CD4-positive, alpha-beta T cell treated with Interleukin-15 for 1 hour (primary cell): ENCODE measurements around the gene LRP8.

ENCODE experiments used
- DNase-seq: peaks from one replicate; pipeline ENCODE4 v3.0.0-alpha.2; 2020

The LRP8 gene

DNA sequence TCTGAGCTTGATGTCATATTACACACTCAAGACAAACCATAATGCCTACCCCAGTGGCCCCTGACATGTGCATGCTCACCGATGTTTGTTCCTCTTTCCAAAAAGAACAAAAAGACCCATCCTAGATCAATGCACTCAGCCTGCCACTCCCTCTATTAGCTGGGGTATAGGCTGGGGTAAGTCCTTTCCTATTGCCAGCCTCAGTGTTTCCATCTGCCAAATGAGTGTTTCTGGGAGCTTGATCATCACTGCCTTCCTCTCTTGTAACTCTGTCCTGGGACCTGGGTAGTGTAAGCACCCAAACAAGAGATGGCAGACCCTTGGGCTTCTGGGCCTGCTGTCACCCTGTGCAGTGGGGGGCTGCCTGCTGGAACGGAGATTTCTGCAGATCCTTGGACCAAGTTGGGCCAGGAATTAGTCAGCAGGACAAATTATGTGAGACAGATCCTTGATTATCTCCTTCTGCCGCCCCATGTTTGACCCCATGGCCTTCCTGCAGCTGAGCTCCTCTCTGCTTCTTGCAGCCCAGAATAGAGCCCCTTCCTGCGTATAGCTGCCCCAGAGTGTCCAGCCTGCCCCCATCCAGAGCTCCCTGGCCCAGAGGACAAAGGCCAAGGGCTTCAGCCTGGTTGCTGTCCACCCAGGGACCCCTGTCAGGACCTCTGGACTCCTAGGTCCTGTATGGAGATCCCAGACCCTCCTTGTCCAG is 31.5 kb upstream of the LRP8 start:
- DNase-seq = peak; percentile 7

DNA sequence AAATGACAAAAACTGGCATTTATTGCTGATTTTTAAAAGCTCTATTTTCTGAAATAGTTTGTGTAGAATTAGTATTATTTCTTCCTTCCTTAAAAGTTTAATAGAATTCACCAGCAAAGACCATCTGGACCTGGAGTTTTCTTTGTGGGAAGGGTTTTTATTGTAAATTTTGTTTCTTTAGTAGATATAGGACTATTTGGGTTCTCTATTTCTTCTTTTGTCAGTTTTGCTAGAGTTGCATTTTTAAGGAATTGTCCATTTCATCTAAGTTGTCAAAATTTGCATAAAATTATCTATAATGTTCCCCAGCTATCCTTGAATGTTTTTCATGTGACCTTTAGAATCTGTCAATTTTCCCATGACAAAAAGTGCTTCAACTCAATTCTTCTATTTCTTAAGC is 28.8 kb upstream of the LRP8 start:
- DNase-seq = no peak

DNA sequence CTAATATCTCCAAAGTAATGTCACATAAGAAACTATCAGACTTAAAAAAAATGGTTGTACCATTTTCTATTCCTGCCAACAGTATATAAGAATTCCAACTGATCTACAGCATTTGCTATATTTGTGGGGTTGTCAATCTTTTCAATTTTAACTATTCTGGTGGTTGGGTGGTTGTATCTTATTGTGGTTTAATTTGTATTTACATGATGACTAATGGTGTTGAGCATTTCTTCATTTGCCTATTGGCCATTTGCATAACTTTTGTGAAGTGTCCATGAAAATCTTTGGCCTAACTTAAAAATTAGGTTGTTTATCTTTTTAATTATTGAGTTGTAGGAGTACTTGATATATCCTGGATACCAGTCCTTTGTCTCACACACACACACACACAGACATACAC is 26.2 kb upstream of the LRP8 start:
- DNase-seq = no peak

DNA sequence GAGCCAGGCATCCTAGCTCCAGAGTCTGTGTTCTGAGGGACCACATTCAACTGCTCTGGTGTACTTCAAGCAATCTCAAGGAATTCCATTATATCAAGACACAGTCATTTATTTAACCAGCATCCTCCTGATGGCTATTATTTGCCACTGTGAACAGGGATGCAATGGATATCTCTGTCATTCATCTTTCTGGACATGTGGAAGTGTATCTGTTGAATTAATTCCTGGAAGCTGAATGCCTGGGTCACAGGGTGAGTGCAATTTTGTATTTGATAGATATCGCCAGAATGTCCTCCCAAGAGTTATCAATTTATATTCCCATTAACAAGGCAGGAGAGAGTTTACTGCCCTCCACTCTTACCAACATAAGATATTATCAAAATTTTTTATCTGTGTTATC is 24.7 kb upstream of the LRP8 start:
- no peak for DNase-seq

DNA sequence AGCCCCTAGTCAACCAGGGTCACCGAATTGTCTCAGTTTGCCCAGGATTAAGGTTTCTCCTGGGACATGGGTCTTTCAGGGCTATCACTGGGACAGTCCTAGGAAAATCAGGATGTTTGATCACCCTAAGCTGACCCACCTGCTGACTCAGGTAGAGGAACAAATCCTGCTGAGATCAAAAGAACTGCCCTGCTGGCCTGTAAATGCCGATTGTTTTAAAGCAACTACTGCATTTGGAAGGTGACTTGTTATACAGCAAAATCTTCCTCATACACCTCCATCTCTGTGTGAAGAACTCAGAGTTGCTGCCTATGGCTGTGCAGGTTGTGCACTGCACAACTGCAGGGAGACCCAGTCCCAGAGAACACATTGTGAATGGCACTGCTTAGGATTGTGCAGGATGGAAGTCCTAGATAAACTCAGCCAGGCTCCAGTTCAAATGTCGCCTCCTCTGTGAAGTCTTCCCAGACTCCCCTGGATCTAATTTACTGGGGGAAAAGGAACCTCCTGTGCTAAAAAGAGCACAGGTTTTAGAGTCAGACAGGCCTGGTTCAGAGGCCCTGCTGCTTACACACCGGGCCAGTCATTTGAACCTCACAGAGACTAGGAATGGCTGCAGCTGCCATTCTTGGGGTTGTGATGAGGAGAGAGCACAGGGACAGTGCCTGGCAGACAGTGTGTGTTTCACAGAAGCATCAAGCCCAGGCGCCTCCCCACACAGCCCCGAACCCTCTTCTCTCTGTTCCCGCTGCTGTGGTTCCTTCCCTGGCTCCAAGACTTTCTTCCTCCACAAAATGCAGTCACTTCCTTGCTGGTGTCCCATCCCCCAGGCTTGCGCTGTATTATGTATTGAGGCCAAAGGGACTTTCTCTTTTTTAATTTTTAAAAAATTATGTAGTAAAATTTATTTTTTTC is 23.2 kb upstream of the LRP8 start:
- DNase-seq = peak; percentile 5

DNA sequence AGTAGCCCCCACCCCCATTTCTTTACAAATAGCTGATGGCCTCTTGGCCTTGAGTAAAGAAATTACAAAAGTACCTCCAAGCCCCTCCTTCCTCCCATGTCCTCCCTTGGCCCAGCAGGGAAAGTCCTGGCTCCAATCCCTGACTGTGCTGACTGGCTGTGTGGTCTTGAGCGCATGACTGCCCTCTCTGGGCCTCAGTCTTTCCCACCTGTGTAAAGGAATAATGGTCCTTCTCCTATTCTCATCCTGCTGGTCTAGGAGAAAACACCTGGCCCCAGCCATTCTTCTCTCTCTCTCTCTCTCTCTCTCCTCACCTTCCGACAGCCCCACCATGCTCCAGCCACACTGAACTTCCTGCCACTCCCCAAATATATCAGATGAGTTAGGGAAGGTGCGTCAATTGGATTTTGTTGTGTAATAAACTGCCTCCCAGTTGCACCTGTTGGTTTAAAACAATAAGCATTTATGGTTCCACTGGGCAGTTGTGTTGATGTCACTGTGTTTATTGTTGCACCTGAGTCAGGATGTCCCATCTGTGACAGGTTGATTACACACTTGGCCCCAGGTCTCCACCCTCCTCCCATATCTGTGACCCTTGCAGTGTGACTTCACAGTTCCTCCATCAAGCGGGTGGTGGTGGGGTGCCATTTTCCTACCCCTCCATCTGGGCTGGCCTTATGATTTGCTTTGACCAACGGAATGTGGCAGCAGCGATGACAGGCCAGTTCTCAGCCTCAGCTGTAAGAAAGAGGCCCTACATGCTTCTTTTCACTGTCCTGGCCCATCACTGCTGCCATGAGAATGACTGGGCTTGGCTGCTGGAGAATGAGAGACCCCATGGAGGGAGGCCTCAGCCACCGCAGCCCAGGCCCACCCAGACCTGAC is 22.3 kb upstream of the LRP8 start:
- peak; percentile 4 for DNase-seq

DNA sequence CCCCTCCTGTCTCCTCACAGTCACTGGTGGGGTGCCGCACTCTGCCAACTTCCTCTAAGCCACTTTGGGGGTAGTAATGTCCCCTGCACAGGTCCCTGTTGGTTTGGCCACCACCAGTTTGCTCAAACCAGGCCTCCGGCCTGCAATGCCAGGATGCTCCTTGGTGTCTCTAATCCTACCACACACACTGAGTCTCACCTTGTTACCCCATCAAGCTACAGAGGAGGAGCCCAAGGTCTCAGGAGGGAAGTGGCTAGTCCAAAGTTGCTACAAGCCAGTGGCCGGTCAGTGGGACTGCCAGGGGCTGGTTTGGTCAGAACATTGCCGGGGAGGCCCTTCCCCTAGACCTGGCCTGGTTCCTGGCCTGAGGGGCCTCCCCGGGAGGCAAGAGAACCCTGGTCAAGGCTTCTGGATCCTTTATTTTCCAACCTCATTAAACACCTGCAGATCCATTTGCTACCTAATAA is 21.5 kb upstream of the LRP8 start:
- peak; percentile 4 for DNase-seq

DNA sequence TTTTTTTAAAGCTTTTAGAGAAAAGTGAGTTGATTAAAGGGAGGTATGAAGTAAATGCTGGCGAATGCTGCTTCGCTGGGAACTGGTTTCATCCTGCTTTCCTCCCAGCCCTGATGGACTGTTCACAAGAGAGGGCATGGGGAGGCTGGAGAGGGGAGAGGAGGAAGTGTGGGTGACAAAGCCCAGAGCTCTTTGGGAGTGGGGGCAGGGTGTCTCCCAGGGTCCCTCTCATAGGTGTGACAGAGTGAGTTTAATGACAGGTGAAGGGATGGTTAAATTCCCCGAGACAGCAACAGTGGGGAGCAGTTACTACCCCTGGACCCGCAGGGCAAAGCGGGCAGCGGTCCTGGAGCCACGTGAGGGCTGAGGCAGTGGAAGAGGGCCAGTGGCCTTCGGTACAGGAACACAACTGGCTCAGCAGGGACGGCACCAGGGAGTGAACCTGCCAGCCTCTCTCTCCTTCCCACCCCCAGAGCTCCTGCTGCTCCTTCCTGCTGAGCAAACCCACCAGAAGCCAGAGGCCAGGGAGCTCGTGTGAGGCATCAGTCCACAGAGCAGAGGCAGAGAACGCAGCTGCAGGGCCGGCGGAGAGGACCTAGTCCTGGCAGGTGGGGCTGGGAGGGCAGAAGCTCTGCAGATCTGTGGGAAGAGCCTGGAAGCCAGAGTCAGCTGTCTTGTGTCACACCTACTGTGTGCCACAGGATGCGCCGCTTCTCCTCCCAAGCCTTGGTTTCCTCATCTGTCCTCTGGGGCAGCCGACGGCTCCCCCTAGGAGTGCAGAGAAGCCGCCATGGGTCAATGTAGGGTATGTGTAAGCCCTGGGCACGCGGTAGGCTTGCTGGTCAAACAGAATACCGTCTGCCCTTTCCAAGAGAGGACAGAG is 20.9 kb upstream of the LRP8 start:
- peak; percentile 4 for DNase-seq

DNA sequence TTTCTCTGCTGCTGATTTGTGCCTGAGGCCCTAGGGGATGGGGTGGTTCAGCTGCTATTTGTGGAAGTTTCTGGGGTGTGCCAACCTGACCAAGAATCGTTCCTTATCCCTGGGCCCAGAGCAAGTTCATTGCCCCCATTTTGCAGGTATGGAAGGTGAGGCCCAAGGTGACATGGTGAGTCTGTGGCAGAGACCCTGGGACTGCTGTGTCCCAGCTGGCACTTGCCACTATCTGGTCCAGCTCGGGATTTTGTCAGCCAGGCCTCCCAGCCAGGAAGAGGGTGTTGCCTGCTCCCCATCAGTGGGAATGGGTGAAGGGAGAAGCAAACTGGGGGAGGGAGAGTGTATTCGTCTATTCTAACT is 18.9 kb upstream of the LRP8 start:
- DNase-seq = no peak

DNA sequence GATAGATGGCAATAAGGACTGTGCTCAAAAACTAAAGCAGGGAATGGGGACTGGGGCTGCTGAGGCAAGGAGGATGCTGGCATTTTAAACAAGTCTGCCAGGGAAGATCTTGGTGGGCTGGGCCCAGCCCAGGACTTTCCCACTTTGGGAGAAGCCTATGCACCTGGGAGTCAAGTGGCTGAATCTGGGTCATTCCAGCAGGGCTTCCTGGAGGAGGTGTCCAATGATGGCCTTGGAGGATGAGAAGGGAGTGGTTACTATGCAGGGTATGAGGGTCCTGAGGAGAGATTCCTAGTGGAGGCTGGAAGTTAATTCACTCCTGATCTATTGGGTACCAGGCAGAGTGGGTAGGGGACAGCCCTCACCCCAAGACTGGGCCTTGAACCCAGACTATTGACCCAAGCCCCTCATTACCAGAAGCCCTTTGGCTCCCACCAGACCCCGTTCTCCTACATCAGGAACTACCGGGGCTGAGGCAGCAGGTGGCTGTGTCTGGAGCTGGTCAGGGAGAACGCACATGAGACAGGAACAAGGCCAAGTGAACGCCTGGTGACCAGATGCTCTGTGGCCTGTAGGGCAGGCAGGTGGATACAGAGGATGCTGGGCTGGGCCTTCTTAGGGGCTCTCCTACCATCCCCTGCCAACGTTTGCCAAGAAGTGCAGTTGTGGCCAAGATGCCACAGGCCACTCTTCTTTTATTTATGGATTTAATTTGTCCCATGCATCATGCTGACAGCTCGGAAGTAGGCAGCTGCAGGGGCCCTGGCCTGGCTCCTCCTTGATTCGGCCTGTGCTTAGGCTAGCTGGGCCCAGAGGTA is 18.3 kb upstream of the LRP8 start:
- DNase-seq = peak; percentile 7

DNA sequence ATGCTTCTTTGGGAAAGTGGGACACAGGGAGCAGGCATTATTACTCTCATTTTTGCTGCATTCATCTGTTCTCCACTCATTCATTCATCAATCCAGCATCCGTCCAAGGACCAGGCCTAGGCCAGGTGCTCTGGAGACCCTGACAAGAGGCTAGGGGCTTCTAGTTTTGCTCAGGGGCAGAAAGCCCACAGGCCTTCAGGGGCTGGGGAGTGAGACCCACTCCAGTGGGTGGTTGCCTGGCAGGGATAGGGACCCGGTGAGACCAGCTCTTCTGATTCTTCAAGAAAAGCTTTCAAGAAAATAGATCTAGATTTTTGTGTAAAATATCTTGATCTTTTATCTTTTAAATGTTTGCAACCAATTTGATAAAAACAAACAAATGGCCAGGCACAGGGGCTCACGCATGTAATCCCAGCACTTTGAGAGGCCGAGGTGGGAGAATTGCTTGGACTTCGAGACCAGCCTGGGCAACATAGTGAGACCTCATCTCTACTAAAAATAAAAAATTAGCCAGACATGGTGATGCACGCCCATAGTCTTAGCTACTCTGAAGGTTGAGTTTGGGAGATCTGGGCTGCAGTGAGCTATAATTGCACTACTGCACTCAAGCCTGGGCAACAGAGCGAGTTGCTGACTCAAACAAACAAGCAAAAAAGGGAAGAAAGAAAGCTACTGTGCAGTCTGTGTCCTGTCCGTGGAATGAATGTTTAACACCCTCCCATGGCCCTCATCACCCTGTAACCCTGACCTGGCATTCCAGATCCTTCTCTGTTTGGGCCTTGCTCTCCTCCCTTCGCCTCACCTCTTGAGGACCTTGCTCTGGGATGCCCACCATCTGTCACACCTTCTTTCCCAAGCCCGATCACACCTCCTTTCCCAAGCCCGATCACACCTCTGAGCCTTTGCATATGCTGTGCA is 17.3 kb upstream of the LRP8 start:
- DNase-seq = peak; percentile 11

DNA sequence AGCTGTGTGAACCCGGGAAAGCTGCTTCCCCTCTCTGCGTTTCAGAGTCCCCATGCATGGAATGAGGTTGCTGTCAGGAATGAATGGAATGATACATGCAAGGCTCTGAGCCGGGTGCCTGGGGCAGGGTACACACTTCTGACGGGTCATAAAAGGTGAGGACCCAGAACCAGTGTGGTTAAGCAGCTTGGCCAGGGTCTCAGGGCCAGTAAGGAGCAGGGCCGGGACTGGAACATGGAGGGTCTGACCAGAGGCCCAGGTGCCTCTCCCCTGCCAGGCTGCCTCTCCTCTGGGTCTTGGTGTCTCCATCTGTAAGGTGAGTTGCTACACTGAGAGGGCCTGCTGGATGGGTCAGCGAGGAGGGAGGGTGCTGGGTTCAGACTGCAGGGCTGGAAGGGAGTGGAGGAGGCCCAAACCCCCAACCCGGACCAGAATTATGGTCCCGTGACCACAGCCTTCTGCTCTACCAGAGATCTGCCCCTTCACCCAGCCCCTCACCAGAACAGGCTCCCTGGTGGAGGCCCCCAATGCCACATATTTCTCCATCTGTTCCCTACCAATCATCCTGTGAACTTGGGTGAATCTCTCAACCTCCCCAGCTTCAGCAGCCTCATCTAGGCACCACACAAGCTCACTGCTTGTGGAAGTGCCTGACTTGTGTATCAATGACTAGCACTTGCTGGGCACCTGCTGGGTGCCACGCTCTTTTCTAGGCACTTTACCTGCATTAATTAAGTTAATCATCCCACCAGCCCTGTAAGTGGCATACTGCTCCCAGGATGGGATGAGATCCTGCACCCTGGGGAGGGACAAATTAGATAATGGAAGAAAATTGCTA is 16.2 kb upstream of the LRP8 start:
- DNase-seq = peak; percentile 11

DNA sequence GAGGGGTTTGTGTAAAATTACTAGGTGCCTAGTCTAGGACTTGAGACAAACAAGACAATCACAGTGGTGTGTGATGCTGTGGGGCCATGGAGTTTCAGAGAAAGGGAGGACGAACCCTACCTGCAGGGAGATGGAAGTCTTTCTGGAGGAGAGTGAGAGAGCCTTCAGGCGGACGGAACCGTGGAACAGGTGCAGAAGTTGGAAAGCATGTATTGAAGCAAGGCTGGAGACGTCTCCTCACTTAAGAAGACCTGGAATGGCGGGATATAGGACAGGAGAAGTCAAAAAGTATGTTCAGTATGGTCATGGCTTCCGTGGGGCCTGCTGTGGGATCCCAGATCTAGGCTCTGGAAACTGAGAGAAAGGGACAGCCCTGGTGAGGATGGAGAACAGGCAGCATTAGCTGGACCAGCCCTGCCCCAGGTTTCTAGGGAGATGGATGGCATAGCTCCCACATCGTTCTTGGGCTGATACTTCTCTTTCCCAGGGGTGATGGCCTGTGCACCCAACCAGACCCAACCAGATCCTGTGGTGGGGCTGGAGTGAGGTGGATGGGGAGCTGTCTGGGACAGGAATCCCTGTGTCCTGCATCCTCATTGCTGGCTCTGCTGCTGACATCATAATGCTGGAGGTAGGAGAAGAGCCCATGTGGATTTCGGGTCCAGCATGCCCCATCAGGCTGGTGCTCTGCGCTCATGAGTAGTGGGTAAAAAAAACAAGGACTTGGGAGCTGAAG is 15.0 kb upstream of the LRP8 start:
- DNase-seq = peak; percentile 8

DNA sequence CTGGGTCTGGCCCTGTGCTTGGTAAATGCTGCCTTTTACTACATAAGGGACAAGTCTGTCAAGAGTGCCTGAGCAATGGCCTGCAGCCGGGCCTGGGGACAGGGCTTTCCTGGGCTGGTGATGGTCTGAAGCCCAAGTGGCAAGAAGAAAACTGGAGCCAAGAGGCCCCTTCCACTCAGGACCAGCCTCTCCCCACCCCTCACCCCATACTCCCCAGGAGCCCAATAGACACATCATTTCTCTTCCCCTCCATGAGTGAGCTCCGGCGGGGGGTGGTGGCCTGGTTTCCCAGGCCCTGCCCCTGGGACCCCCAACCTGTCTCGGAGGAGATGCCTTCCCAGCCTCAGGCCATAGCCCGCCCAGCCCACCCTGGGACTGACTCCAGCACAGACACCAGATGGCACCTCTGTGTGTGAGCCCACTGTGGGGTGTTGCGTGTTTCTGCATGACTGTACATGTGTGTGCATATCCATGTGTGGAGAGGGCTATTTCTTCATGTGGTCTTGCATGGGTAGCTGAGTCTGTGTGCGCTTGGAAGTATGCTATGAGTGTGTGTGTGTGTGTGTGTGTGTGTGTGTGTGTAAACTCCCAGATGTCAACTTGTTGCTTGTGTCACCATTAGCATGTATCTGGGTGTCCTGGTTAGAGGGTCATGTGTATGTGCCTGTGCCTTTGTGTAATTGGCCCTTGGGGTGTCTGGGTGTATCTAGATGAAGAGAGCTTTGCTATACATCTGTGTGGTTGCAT is 14.3 kb upstream of the LRP8 start:
- peak; percentile 15 for DNase-seq

DNA sequence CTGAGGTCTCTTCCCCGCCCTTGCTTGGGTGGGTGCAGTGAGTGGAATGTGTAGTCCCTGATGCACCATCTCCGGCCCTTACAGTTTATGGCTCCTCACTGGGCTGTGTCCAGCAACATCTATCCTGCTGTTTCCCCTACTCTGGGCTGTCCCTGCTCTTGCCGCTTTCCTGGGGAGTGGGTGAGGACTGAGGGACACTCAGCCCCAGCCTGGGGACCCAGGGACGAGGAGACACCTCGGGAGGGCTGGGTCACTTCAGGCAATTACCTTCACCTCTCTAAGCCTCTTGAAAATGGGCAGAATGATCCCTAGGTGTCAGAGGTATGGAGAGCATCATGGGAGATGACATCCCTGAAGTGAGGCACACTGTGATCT is 13.6 kb upstream of the LRP8 start:
- DNase-seq = peak; percentile 14

DNA sequence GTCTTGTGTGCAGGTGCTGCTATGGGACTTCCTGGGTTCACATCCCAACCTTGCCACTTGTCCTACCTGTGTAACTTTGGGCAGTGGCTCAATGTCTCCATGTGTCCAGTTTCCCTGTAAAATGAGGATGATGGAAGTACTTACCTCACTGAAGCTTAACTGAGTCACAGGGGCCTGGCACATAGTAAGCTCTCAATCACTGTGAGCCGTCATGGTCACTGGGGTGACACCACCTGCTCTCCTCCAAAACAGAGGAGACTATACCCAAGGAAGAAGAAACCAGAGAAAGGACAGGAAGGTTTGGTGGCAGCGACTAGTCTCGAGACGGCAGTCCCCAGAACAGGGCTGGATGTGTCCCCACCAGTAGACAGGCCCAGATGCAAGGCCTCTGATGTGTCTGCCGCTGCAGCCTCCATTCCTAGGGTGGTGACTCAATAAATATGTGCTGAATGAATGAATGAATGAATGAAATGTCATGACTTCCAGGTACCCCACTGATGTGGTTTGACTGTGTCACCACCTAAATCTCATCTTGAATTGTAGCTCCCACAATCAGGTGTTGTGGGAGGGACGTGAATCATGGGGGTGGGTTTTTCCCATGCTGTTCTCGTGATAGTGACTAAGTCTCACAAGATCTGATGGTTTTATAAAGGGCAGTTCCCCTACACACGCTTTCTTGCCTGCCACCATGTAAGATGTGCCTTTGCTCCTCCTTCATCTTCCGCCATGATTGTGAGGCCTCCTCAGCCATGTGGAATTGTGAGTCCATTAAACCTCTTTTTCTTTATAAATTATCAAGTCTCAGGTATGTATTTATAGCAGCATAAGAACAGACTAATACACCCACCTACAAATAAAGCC is 13.0 kb upstream of the LRP8 start:
- DNase-seq = no peak
